Ishikawa (cell line): ENCODE data around the gene C6orf120.

Experiments used
- CEBPB ChIP-seq: IDR thresholded peaks from 2 replicates; pipeline ENCODE4 v1.6.1; 2012
- EP300 ChIP-seq: IDR thresholded peaks from 2 replicates; pipeline ENCODE4 v1.6.1; 2012; ENCODE audit warnings: borderline replicate concordance
- NFIC ChIP-seq: IDR thresholded peaks from 2 replicates; pipeline ENCODE4 v1.6.1; 2012
- TAF1 ChIP-seq: IDR thresholded peaks from 2 replicates; pipeline ENCODE4 v1.6.1; 2012; ENCODE audit warnings: low read depth, mild to moderate bottlenecking
- TCF12 ChIP-seq: IDR thresholded peaks from 2 replicates; pipeline ENCODE4 v1.6.1; 2012; ENCODE audit warnings: low read depth
- YY1 ChIP-seq: IDR thresholded peaks from 2 replicates; pipeline ENCODE4 v1.6.1; 2012; ENCODE audit warnings: low read depth
- TF ChIP-seq, protein P1 (sequence below): IDR thresholded peaks from 2 replicates; pipeline ENCODE4 v1.6.1; 2012; ENCODE audit warnings: low read depth, mild to moderate bottlenecking

DNA sequence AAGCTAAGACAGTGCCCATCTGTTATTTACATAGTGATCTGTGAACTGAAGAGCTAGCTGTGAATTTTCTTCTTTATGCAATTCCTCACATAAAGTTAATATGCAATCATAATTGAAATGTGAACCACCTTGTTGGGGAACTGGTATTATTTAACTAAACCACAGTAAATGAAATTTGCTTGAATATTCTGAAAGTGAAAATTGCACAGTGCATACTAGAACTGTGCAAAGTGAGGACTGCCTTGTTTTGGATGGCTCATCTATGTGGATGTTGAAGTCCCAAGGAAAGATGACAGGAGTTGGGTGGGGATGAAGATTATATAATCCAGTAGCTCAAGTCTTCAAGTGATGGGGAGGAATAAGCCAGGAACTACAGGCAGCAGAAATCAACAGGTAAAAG is 28.0 kb downstream of the C6orf120 start:
- TF ChIP-seq CEBPB = no peak
- TF ChIP-seq TCF12 = no peak
- no peak for TF ChIP-seq NFIC
- no peak for TF ChIP-seq EP300
- TF ChIP-seq TAF1 = no peak
- TF ChIP-seq YY1 = no peak
- TF ChIP-seq, protein P1, sequence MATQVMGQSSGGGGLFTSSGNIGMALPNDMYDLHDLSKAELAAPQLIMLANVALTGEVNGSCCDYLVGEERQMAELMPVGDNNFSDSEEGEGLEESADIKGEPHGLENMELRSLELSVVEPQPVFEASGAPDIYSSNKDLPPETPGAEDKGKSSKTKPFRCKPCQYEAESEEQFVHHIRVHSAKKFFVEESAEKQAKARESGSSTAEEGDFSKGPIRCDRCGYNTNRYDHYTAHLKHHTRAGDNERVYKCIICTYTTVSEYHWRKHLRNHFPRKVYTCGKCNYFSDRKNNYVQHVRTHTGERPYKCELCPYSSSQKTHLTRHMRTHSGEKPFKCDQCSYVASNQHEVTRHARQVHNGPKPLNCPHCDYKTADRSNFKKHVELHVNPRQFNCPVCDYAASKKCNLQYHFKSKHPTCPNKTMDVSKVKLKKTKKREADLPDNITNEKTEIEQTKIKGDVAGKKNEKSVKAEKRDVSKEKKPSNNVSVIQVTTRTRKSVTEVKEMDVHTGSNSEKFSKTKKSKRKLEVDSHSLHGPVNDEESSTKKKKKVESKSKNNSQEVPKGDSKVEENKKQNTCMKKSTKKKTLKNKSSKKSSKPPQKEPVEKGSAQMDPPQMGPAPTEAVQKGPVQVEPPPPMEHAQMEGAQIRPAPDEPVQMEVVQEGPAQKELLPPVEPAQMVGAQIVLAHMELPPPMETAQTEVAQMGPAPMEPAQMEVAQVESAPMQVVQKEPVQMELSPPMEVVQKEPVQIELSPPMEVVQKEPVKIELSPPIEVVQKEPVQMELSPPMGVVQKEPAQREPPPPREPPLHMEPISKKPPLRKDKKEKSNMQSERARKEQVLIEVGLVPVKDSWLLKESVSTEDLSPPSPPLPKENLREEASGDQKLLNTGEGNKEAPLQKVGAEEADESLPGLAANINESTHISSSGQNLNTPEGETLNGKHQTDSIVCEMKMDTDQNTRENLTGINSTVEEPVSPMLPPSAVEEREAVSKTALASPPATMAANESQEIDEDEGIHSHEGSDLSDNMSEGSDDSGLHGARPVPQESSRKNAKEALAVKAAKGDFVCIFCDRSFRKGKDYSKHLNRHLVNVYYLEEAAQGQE = no peak
